Keratinocyte (primary cell): ENCODE measurements around the gene CD244. TPM values are rescaled to one million over a fixed set of nuclear protein-coding genes. Genes with fewer than 3 reads are reported as not detected.

Experiments
- DNase-seq: peaks from one replicate; pipeline ENCODE4 v3.0.0-alpha.2; 2011; ENCODE audit warnings: low read depth, missing footprints, low spot score
- FAIRE-seq: peaks from 2 replicates; lab custom pipeline; 2011; peaks lifted over from hg19 to GRCh38; lab: Jason Lieb, UNC
- H2AFZ ChIP-seq: 2 replicates; pipeline ENCODE4 v1.6.0; 2012; ENCODE audit warnings: low read length, control low read depth, inconsistent platforms; ENCODE audit not compliant: control insufficient read depth
- H3K27ac ChIP-seq: 2 replicates; pipeline ENCODE4 v1.5.1; 2011; ENCODE audit warnings: low read length; ENCODE audit not compliant: control insufficient read depth, insufficient read depth
- H3K27me3 ChIP-seq: 3 replicates; pipeline ENCODE4 v1.6.0; 2011; ENCODE audit warnings: low read length; ENCODE audit not compliant: control insufficient read depth, insufficient read depth; ENCODE audit errors: extremely low read depth
- H3K36me3 ChIP-seq, 2 experiments: 2 replicates in 1 of 2; 3 replicates in 1 of 2; pipeline ENCODE4 v1.5.1; 2011; ENCODE audit warnings: low read length in 2 of 2, mild to moderate bottlenecking in 1 of 2; ENCODE audit not compliant: control insufficient read depth in 2 of 2, insufficient read depth in 2 of 2; ENCODE audit errors: extremely low read depth in 1 of 2
- H3K4me1 ChIP-seq: 3 replicates; pipeline ENCODE4 v1.5.1; 2011; ENCODE audit warnings: low read length; ENCODE audit not compliant: control insufficient read depth, insufficient read depth; ENCODE audit errors: extremely low read depth
- H3K4me2 ChIP-seq: 3 replicates; pipeline ENCODE4 v1.6.0; 2011; ENCODE audit warnings: low read depth, low read length; ENCODE audit not compliant: control insufficient read depth, insufficient read depth; ENCODE audit errors: extremely low read depth
- H3K4me3 ChIP-seq, 3 experiments: fragments of 200-600 bp in 1 of 3; sonication (generic) in 1 of 3; 2 replicates in 2 of 3; 3 replicates in 1 of 3; pipeline ENCODE4 v1.5.1; 2011 to 2016; ENCODE audit warnings: low read length in 3 of 3, mild to moderate bottlenecking in 3 of 3, control low read depth in 2 of 3, inconsistent platforms in 1 of 3, low read depth in 1 of 3, mixed read lengths in 1 of 3, mixed run types in 1 of 3, moderate library complexity in 1 of 3; ENCODE audit not compliant: control insufficient read depth in 2 of 3, insufficient read depth in 2 of 3; ENCODE audit errors: extremely low read depth in 1 of 3
- H3K79me2 ChIP-seq: 2 replicates; pipeline ENCODE4 v1.6.0; 2012; ENCODE audit warnings: low read length; ENCODE audit not compliant: control insufficient read depth, insufficient read depth
- H3K9ac ChIP-seq: 3 replicates; pipeline ENCODE4 v1.6.0; 2011; ENCODE audit warnings: low read length; ENCODE audit not compliant: control insufficient read depth, insufficient read depth; ENCODE audit errors: extremely low read depth
- H3K9me1 ChIP-seq: 3 replicates; pipeline ENCODE4 v1.6.0; 2011; ENCODE audit warnings: low read length; ENCODE audit not compliant: control insufficient read depth, insufficient read depth; ENCODE audit errors: extremely low read depth
- H3K9me3 ChIP-seq: 2 replicates; pipeline ENCODE4 v1.5.1; 2012; ENCODE audit warnings: low read depth, low read length; ENCODE audit not compliant: control insufficient read depth
- H4K20me1 ChIP-seq: 3 replicates; pipeline ENCODE4 v1.6.0; 2011; ENCODE audit warnings: low read length; ENCODE audit not compliant: control insufficient read depth, insufficient read depth; ENCODE audit errors: extremely low read depth
- EZH2 ChIP-seq: IDR thresholded peaks from one replicate; pipeline ENCODE4 v1.6.1; 2012; ENCODE audit warnings: inconsistent platforms, mild to moderate bottlenecking, low read length, moderate library complexity
- dilution Hi-C: fragments of 300-500 bp; cut with MboI; formaldehyde crosslinking; loops from one replicate; pipeline ENCODE4 v1.7.0; 2020; ENCODE audit warnings: low sequenced_read_pairs; ENCODE audit not compliant: extremely low pct_ligation_motif_present
- polyA plus RNA-seq, 5 experiments: library from polyadenylated mRNA; depleted of rRNA in 3 of 5; stranded (reverse) in 3 of 5; stranded (forward) in 1 of 5; unstranded in 1 of 5; fragments of >200 nt; gene quantifications; 1 replicate in 1 of 5; 2 replicates in 3 of 5; 3 replicates in 1 of 5; pipeline versions ENCODE4 v1.2.1 to v1.2.3, GENCODE V29; 2011 to 2012; ENCODE audit warnings: missing spikeins in 2 of 5, low read depth in 1 of 5, low replicate concordance in 1 of 5
- TF ChIP-seq, protein P1 (sequence below), 3 experiments: IDR thresholded peaks in 1 of 3; conservative IDR thresholded peaks in 1 of 3; optimal IDR thresholded peaks in 1 of 3; 2 replicates in 2 of 3; 3 replicates in 1 of 3; pipeline versions ENCODE3 to v1.5.1; 2011; ENCODE audit warnings: low read length in 3 of 3, mild to moderate bottlenecking in 3 of 3, moderate library complexity in 2 of 3, control low read depth in 1 of 3, inconsistent platforms in 1 of 3; ENCODE audit not compliant: insufficient read depth in 2 of 3; ENCODE audit errors: extremely low read depth in 1 of 3

Gene CD244
- polyA plus RNA-seq, 1 donor (not counting 4 experiments of a cell fraction or from before 2014, with no cell fraction given) = not detected

- peaks cover 5% of the 10 kb centered on the region for H3K4me1 ChIP-seq
- H2AFZ ChIP-seq = no peak overlapping the region
- no peaks in the 10 kb centered on the region for H3K9me1 ChIP-seq
- H3K9me3 ChIP-seq = no peaks in the 10 kb centered on the region
- H3K4me2 ChIP-seq = no peak overlapping the region
- no peaks in the 10 kb centered on the region for H3K36me3 ChIP-seq
- no peak overlapping the region for H3K9ac ChIP-seq
- no peak for TF ChIP-seq EZH2
- TF ChIP-seq, protein P1, sequence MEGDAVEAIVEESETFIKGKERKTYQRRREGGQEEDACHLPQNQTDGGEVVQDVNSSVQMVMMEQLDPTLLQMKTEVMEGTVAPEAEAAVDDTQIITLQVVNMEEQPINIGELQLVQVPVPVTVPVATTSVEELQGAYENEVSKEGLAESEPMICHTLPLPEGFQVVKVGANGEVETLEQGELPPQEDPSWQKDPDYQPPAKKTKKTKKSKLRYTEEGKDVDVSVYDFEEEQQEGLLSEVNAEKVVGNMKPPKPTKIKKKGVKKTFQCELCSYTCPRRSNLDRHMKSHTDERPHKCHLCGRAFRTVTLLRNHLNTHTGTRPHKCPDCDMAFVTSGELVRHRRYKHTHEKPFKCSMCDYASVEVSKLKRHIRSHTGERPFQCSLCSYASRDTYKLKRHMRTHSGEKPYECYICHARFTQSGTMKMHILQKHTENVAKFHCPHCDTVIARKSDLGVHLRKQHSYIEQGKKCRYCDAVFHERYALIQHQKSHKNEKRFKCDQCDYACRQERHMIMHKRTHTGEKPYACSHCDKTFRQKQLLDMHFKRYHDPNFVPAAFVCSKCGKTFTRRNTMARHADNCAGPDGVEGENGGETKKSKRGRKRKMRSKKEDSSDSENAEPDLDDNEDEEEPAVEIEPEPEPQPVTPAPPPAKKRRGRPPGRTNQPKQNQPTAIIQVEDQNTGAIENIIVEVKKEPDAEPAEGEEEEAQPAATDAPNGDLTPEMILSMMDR (optimal IDR thresholded peaks at IDR 0.05 in 1 of 3, IDR thresholded peaks at IDR 0.05 in 1 of 3, conservative IDR thresholded peaks at IDR 0.05 in 1 of 3; ENCODE audit: extremely low read depth in 1 of 3, insufficient read depth in 2 of 3, low read length in 3 of 3) = no peak
- dilution Hi-C loops = no loop called here
- no peaks in the 10 kb centered on the region for H3K79me2 ChIP-seq
- FAIRE-seq (no peak), DNase-seq (peak; percentile 15)
- no peaks in the 10 kb centered on the region for H4K20me1 ChIP-seq
- H3K27ac ChIP-seq = no peak overlapping the region
- no peak overlapping the region for H3K4me3 ChIP-seq
- H3K27me3 ChIP-seq = no peaks in the 10 kb centered on the region
Measured at GRCh38 chr1:160797861-160798273, 64.8 kb downstream of the CD244 start.

DNA sequence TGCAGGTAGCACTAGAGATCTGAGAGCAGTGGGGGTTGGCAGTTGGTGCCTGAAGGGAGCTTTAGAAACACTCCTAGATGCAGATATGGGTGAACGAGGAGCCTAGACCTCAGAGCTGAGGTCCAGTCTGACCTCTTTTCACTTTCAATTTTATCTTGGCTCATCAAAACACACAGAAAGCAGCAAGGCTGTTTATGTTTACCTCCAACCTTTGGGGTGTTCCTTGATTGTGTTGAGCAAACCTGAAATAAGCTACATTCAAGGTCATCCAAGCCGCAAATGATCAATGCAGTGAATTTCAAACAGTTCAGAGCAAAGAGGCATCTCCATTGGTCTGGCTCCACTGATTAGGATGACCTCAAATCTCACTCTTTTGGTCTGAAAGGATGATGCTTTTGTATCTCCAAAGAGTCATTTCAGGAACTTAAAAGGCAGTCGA, 65.4 kb downstream of the CD244 start:
- no peak for FAIRE-seq

More for the DNA sequence above, 65.4 kb downstream of the CD244 start:
- H3K9ac ChIP-seq = no peak overlapping the region
- TF ChIP-seq, protein P1 (optimal IDR thresholded peaks at IDR 0.05 in 1 of 3, IDR thresholded peaks at IDR 0.05 in 1 of 3, conservative IDR thresholded peaks at IDR 0.05 in 1 of 3; ENCODE audit: extremely low read depth in 1 of 3, insufficient read depth in 2 of 3, low read length in 3 of 3) = no peak
- TF ChIP-seq EZH2 = no peak
- no peaks in the 10 kb centered on the region for H3K9me1 ChIP-seq
- no peak for DNase-seq
- dilution Hi-C loops = no loop called here
- no peaks in the 10 kb centered on the region for H4K20me1 ChIP-seq
- H3K4me3 ChIP-seq = no peak overlapping the region
- no peaks in the 10 kb centered on the region for H3K9me3 ChIP-seq
- no peak overlapping the region for H3K4me2 ChIP-seq
- no peak overlapping the region for H3K27ac ChIP-seq
- no peaks in the 10 kb centered on the region for H3K27me3 ChIP-seq
- H3K4me1 ChIP-seq = peaks cover 5% of the 10 kb centered on the region
- no peak overlapping the region for H2AFZ ChIP-seq
- H3K36me3 ChIP-seq = no peaks in the 10 kb centered on the region
- H3K79me2 ChIP-seq = no peaks in the 10 kb centered on the region
